Measurements from ENCODE around the gene MORN1.

GRCh38 chr1:2344121-2344681 is 47.2 kb downstream of the MORN1 start:
- TF ChIP-seq CTCF (IDR thresholded peaks at IDR 0.05; ENCODE audit: insufficient read depth, low read length, poor library complexity, severe bottlenecking): no peak
- no peak for TF ChIP-seq EZH2phosphoT487 (conservative IDR thresholded peaks at IDR 0.05; ENCODE audit: low read length)
